ENCODE data around the gene CDC42BPB. TPM values are rescaled to one million over a fixed set of nuclear protein-coding genes. Genes with fewer than 3 reads are reported as not detected.
A peak's percentile ranks its signal among the peaks of the same experiment; 100 is the strongest.

CDC42BPB gene
- total RNA-seq, 4 donors from 2014 or later = 93.9 to 132 (median 110) TPM

GRCh38 chr14:103021684-103022001 lies 35.7 kb downstream of the CDC42BPB start:
- H3K27ac ChIP-seq (replicated peaks in 1 of 4) = peak overlapping the region in 3 of 4 donors; percentile 26 to 44 (median 31)
- TF ChIP-seq EP300 (IDR thresholded peaks at IDR 0.05) (no peak), POLR2A (IDR thresholded peaks at IDR 0.05; ENCODE audit: low read depth) (no peak), CTCF (IDR thresholded peaks at IDR 0.05) (no peak), POLR2AphosphoS5 (IDR thresholded peaks at IDR 0.05) (no peak)
- WGBS = 92% methylated on average over 11 of the region's 11 CpGs
- intact Hi-C loops (cut with DNase I) = no loop called here
- H3K9me3 ChIP-seq = no peaks in the 10 kb centered on the region
- DNase-seq (ENCODE audit: extremely low spot score) = no peak
- peaks cover 36 to 83% (median 77%) of the 10 kb centered on the region in 4 donors for H3K4me1 ChIP-seq
- no peaks in the 10 kb centered on the region for H3K27me3 ChIP-seq
- no peak overlapping the region for H3K4me3 ChIP-seq
- peaks cover 0 to 10% (median 3%) of the 10 kb centered on the region in 4 donors for H3K36me3 ChIP-seq

GRCh38 chr14:103020271-103021170 lies 36.8 kb downstream of the CDC42BPB start:
- no peaks in the 10 kb centered on the region for H3K9me3 ChIP-seq
- peaks cover 45 to 93% (median 87%) of the 10 kb centered on the region in 4 donors for H3K4me1 ChIP-seq
- no peak overlapping the region for H3K4me3 ChIP-seq
- H3K27me3 ChIP-seq = no peaks in the 10 kb centered on the region
- 96% methylated on average over 24 of the region's 31 CpGs for WGBS
- intact Hi-C loops (cut with DNase I) = no loop called here
- DNase-seq (ENCODE audit: extremely low spot score) = no peak
- H3K27ac ChIP-seq (replicated peaks in 1 of 4) = peak overlapping the region in 2 of 4 donors; percentile 10 to 31
- TF ChIP-seq CTCF (IDR thresholded peaks at IDR 0.05) (no peak), POLR2A (IDR thresholded peaks at IDR 0.05; ENCODE audit: low read depth) (no peak), EP300 (IDR thresholded peaks at IDR 0.05) (no peak), POLR2AphosphoS5 (IDR thresholded peaks at IDR 0.05) (no peak)
- H3K36me3 ChIP-seq = peaks cover 0 to 10% (median 3%) of the 10 kb centered on the region in 4 donors

GRCh38 chr14:103019826-103020225 lies 37.5 kb downstream of the CDC42BPB start:
- no peak for DNase-seq (ENCODE audit: extremely low spot score)
- no peaks in the 10 kb centered on the region for H3K27me3 ChIP-seq
- no peak overlapping the region for H3K4me3 ChIP-seq
- WGBS = 75% methylated on average over 7 of the region's 7 CpGs
- TF ChIP-seq POLR2A (IDR thresholded peaks at IDR 0.05; ENCODE audit: low read depth) = no peak
- no peak for TF ChIP-seq EP300 (IDR thresholded peaks at IDR 0.05)
- no peak for TF ChIP-seq POLR2AphosphoS5 (IDR thresholded peaks at IDR 0.05)
- no peak for TF ChIP-seq CTCF (IDR thresholded peaks at IDR 0.05)
- H3K27ac ChIP-seq (replicated peaks in 1 of 4) = peak overlapping the region in 2 of 4 donors; percentile 10 to 31
- no peaks in the 10 kb centered on the region for H3K9me3 ChIP-seq
- H3K36me3 ChIP-seq = peaks cover 0 to 10% (median 3%) of the 10 kb centered on the region in 4 donors
- H3K4me1 ChIP-seq = peaks cover 51 to 93% (median 92%) of the 10 kb centered on the region in 4 donors
- intact Hi-C loops (cut with DNase I) = no loop called here

- Histone ChIP-seq H3K36me3 (peaks cover 0 to 10% (median 3%) of the 10 kb centered on the region in 4 donors), H3K27ac (replicated peaks in 1 of 4) (no peak overlapping the region), H3K27me3 (no peaks in the 10 kb centered on the region), H3K4me3 (no peak overlapping the region), H3K4me1 (peaks cover 52 to 94% (median 92%) of the 10 kb centered on the region in 4 donors), H3K9me3 (no peaks in the 10 kb centered on the region)
- TF ChIP-seq POLR2AphosphoS5 (IDR thresholded peaks at IDR 0.05) = no peak
- DNase-seq (ENCODE audit: extremely low spot score) = no peak
- WGBS = 94% methylated on average over 11 of the region's 11 CpGs
- intact Hi-C loops (cut with DNase I) = no loop called here
Observed at GRCh38 chr14:103019236-103019635, 38.1 kb downstream of the CDC42BPB start.

GRCh38 chr14:103016594-103016993 lies 40.8 kb downstream of the CDC42BPB start:
- Histone ChIP-seq H3K27ac (replicated peaks in 1 of 4) (no peak overlapping the region), H3K36me3 (peaks cover 0 to 13% (median 6%) of the 10 kb centered on the region in 4 donors), H3K27me3 (no peaks in the 10 kb centered on the region), H3K4me3 (no peak overlapping the region), H3K4me1 (peaks cover 39 to 80% (median 69%) of the 10 kb centered on the region in 4 donors), H3K9me3 (no peaks in the 10 kb centered on the region)
- no peak for DNase-seq (ENCODE audit: extremely low spot score)
- TF ChIP-seq POLR2A (IDR thresholded peaks at IDR 0.05; ENCODE audit: low read depth) = no peak
- no peak for TF ChIP-seq EP300 (IDR thresholded peaks at IDR 0.05)
- intact Hi-C loops (cut with DNase I) = no loop called here
- 89% methylated on average over 6 of the region's 6 CpGs for WGBS

All from esophagus muscularis mucosa (tissue), 4 donors.